ENCODE data around the gene PCDHB11. TPM values are rescaled to one million over a fixed set of nuclear protein-coding genes. Genes with fewer than 3 reads are reported as not detected.

Gene PCDHB11
- total and polyA plus RNA-seq, 2 of the 8 experiments (the other 6 are each of a cell fraction or from before 2014, with no cell fraction given): 0.50 to 0.86 TPM

GRCh38 chr5:141223112-141223783, 23.8 kb downstream of the PCDHB11 start, which contains the start of gene PCDHB14 (continued):
- TF ChIP-seq ATF3 (IDR thresholded peaks at IDR 0.05; ENCODE audit: insufficient read depth, low read depth, low read length) (no peak), CHD1 (IDR thresholded peaks at IDR 0.05; ENCODE audit: low read depth, low read length) (no peak), SP4 (IDR thresholded peaks at IDR 0.05; ENCODE audit: low read length) (no peak), CBX5 (IDR thresholded peaks at IDR 0.05; ENCODE audit: low read depth, low read length) (no peak), KDM4A (IDR thresholded peaks at IDR 0.05; ENCODE audit: low read depth, low read length, severe bottlenecking) (no peak), CTCF (IDR thresholded peaks at IDR 0.05; ENCODE audit: control extremely low read depth in 1 of 3, insufficient read depth in 1 of 3, low read depth in 1 of 3, low read length in 3 of 3) (peak in 2 of 3 experiments; percentile 50 to 64; a peak in 3 of 4 replicates), ASH2L (IDR thresholded peaks at IDR 0.05; ENCODE audit: low read length) (peak; percentile 25), SIRT6 (IDR thresholded peaks at IDR 0.05; ENCODE audit: low read length) (no peak), YY1 (IDR thresholded peaks at IDR 0.05; ENCODE audit: low read depth, low read length) (no peak), RAD21 (IDR thresholded peaks at IDR 0.05 in 1 of 2, conservative IDR thresholded peaks at IDR 0.05 in 1 of 2; ENCODE audit: low read depth in 2 of 2, low read length in 2 of 2) (peak; percentile 81 to 85), POLR2A (IDR thresholded peaks at IDR 0.05; ENCODE audit: control extremely low read depth in 1 of 2, low read depth in 2 of 2, low read length in 2 of 2) (no peak), MAX (IDR thresholded peaks at IDR 0.05) (no peak)
